Prostate gland (tissue), 2 donors: ENCODE data around the gene PDLIM7. TPM values are rescaled to one million over a fixed set of nuclear protein-coding genes. Genes with fewer than 3 reads are reported as not detected.

Source experiments
- DNase-seq: peaks from one replicate; pipeline ENCODE4 v3.0.0-alpha.2; 2019; ENCODE audit warnings: low spot score
- H3K27ac ChIP-seq, 2 donors: fragments of 200-600 bp; sonication (generic); 2 replicates each; pipeline ENCODE4 v1.5.1; 2017 to 2019
- H3K27me3 ChIP-seq: fragments of 200-600 bp; sonication (generic); replicated peaks from 2 replicates; pipeline ENCODE4 v1.5.1; 2019; ENCODE audit not compliant: insufficient read depth
- H3K36me3 ChIP-seq, 2 donors: fragments of 200-600 bp; sonication (generic); 1 replicate in 1 of 2; 2 replicates in 1 of 2; pipeline versions ENCODE4 v1.5.1 to v1.8.1; 2017 to 2019
- H3K4me1 ChIP-seq: fragments of 200-600 bp; sonication (generic); replicated peaks from 2 replicates; pipeline ENCODE4 v1.5.1; 2019
- H3K4me3 ChIP-seq, 2 donors: fragments of 200-600 bp; sonication (generic); 2 replicates each; pipeline ENCODE4 v1.5.1; 2017 to 2019
- H3K9me3 ChIP-seq: fragments of 200-600 bp; sonication (generic); 2 replicates; pipeline ENCODE4 v1.5.1; 2017
- CTCF ChIP-seq, 4 experiments: fragments of 200-600 bp in 2 of 4; fragments of 450-650 bp in 2 of 4; sonication (generic) in 2 of 4; IDR thresholded peaks; 1 replicate in 3 of 4; 2 replicates in 1 of 4; pipeline ENCODE4 v1.5.1; 2016 to 2019; ENCODE audit warnings: antibody characterized with exemption in 4 of 4, mild to moderate bottlenecking in 2 of 4, moderate library complexity in 2 of 4
- POLR2A ChIP-seq: fragments of 450-650 bp; IDR thresholded peaks from one replicate; pipeline ENCODE4 v1.6.1; 2016; ENCODE audit warnings: antibody characterized with exemption, mild to moderate bottlenecking
- POLR2AphosphoS5 ChIP-seq: sonication (generic); formaldehyde crosslinking; IDR thresholded peaks from one replicate; pipeline ENCODE4 v1.6.1; 2017; ENCODE audit warnings: antibody characterized with exemption
- WGBS: methylation state at CpG from one replicate; pipeline ENCODE4 v1.1.5; 2018; 5-methylcytosine and 5-hydroxymethylcytosine counted together
- intact Hi-C: fragments of 100-400 bp; cut with DNase I; formaldehyde crosslinking; loops from one replicate; pipeline ENCODE4 v1.14.2; 2022
- total RNA-seq, 2 donors: library from RNA; depleted of rRNA; stranded (reverse); fragments of >200 nt; gene quantifications; one replicate each; pipeline ENCODE4 v1.1.0, GENCODE V29; 2016

Gene PDLIM7
- total RNA-seq, 2 donors from 2014 or later: 155 to 235 TPM

DNA sequence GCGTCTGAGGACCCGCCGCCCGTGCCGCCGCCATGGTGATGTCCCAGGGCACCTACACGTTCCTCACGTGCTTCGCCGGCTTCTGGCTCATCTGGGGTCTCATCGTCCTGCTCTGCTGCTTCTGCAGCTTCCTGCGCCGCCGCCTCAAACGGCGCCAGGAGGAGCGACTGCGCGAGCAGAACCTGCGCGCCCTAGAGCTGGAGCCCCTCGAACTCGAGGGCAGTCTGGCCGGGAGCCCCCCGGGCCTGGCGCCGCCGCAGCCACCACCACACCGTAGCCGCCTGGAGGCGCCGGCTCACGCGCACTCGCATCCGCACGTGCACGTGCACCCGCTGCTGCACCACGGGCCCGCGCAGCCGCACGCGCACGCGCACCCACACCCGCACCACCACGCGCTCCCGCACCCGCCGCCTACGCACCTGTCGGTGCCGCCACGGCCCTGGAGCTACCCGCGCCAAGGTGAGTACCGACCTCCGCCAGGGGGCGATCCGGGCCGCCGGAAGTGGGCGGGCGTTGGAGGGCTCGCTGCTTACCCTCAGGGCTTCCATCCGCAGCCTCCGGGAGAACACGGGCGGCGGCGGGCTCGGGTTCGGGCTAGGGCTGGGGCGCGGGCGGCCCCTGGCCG, 42.3 kb downstream of the PDLIM7 start:
- TF ChIP-seq CTCF (IDR thresholded peaks at IDR 0.05): peak; percentile 61 to 93 (median 85)
- TF ChIP-seq POLR2A: peak; percentile 34
- no peak for TF ChIP-seq POLR2AphosphoS5
- WGBS: 0% methylated on average over 41 of the region's 80 CpGs
- peak; percentile 71 for DNase-seq
- Histone ChIP-seq H3K4me3 (peak overlapping the region; percentile 42 to 54), H3K4me1 (no peaks in the 10 kb centered on the region), H3K27me3 (no peaks in the 10 kb centered on the region), H3K36me3 (no peaks in the 10 kb centered on the region), H3K27ac (peak overlapping the region; percentile 71 to 79), H3K9me3 (no peaks in the 10 kb centered on the region)
- intact Hi-C loops: loop anchor here (2.0 to 5.0 kb wide), 4 partner anchors 44 to 138 kb away; no protein-coding TSS in a partner anchor

DNA sequence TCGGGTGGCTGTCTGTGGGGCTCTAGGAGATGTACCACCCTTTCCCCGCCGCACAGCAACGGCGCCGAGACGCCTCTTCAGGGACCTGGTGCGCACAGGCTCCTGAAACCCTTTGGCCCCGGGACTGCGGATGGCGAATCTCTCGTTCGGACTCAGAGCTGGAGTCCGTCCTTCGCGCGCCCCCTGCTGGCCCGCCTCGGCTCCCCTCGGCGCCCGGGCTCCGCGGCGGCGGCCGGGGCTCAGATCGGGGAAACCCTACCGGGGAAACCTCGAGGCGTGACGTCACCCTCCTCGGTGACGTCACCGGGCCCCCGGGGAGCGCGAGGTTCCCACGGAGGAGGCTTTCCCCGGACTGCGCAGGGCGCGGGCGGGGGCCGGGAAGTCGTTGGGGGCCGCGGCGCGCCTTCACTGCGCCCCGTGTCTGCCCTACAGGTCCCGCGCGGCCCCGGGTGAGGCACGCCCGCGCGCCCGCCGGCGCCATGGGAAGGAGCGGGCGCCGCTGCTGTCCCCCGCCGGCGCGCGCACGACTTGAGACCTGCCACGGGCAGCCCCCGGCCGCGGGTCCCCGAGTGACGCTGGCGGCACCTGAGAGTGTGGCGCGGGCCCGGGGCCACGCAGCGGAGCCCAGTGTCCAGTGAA, 42.9 kb downstream of the PDLIM7 start:
- peak; percentile 90 for DNase-seq
- no peaks in the 10 kb centered on the region for H3K36me3 ChIP-seq
- no peaks in the 10 kb centered on the region for H3K4me1 ChIP-seq
- intact Hi-C loops: loop anchor here (2.0 to 5.0 kb wide), 4 partner anchors 44 to 137 kb away; no protein-coding TSS in a partner anchor
- H3K4me3 ChIP-seq: peak overlapping the region; percentile 42 to 54
- no peaks in the 10 kb centered on the region for H3K27me3 ChIP-seq
- H3K27ac ChIP-seq: peak overlapping the region; percentile 71 to 79
- WGBS: under 1% methylated on average over 65 of the region's 84 CpGs
- TF ChIP-seq CTCF (IDR thresholded peaks at IDR 0.05): peak; percentile 92 to 99 (median 98)
- no peak for TF ChIP-seq POLR2A
- TF ChIP-seq POLR2AphosphoS5: peak; percentile 18
- no peaks in the 10 kb centered on the region for H3K9me3 ChIP-seq

- intact Hi-C loops: loop anchor here (2.0 kb wide), 3 partner anchors 45 to 63 kb away; no protein-coding TSS in a partner anchor
- Histone ChIP-seq H3K27ac (peak overlapping the region; percentile 71 to 79), H3K9me3 (no peaks in the 10 kb centered on the region), H3K4me3 (peak overlapping the region; percentile 42 to 54), H3K36me3 (no peaks in the 10 kb centered on the region), H3K27me3 (no peaks in the 10 kb centered on the region), H3K4me1 (no peaks in the 10 kb centered on the region)
- no peak for DNase-seq
- WGBS: 7% methylated on average over 31 of the region's 31 CpGs
- TF ChIP-seq POLR2AphosphoS5 (no peak), POLR2A (no peak), CTCF (IDR thresholded peaks at IDR 0.05) (no peak)
These were observed 43.5 kb downstream of the PDLIM7 start for GRCh38 chr5:177453852-177454396.

- DNase-seq: no peak
- WGBS: 64% methylated on average over 13 of the region's 17 CpGs
- Histone ChIP-seq H3K4me1 (no peaks in the 10 kb centered on the region), H3K4me3 (no peak overlapping the region), H3K36me3 (no peaks in the 10 kb centered on the region), H3K27ac (no peak overlapping the region), H3K9me3 (no peaks in the 10 kb centered on the region), H3K27me3 (no peaks in the 10 kb centered on the region)
- TF ChIP-seq POLR2AphosphoS5: no peak
- TF ChIP-seq POLR2A: no peak
- no peak for TF ChIP-seq CTCF (IDR thresholded peaks at IDR 0.05)
- intact Hi-C loops: no loop called here
These were observed 44.4 kb downstream of the PDLIM7 start for GRCh38 chr5:177452688-177453638.
